Panc1 (cell line): ENCODE results near the gene SERINC4.

Experiments used
- CTCF ChIP-seq: fragments of 450-650 bp; IDR thresholded peaks from 2 replicates; pipeline ENCODE4 v1.5.1; 2017; ENCODE audit warnings: mild to moderate bottlenecking
- REST ChIP-seq, 2 experiments: IDR thresholded peaks; 2 replicates each; pipeline ENCODE4 v1.6.1; 2011 to 2012; ENCODE audit warnings: low read depth in 2 of 2, control low read depth in 1 of 2, low read length in 1 of 2, mild to moderate bottlenecking in 1 of 2, moderate library complexity in 1 of 2; ENCODE audit not compliant: insufficient read depth in 1 of 2

GRCh38 chr15:43799209-43799944 lies 643 bp downstream of the SERINC4 start:
- TF ChIP-seq REST (IDR thresholded peaks at IDR 0.05; ENCODE audit: insufficient read depth in 1 of 2, low read depth in 2 of 2, low read length in 1 of 2) = no peak
- no peak for TF ChIP-seq CTCF
